ENCODE data around the gene UGT1A10. TPM values are rescaled to one million over a fixed set of nuclear protein-coding genes. Genes with fewer than 3 reads are reported as not detected.

UGT1A10 gene
- polyA plus RNA-seq, 1 donor from 2014 or later = not detected

DNA sequence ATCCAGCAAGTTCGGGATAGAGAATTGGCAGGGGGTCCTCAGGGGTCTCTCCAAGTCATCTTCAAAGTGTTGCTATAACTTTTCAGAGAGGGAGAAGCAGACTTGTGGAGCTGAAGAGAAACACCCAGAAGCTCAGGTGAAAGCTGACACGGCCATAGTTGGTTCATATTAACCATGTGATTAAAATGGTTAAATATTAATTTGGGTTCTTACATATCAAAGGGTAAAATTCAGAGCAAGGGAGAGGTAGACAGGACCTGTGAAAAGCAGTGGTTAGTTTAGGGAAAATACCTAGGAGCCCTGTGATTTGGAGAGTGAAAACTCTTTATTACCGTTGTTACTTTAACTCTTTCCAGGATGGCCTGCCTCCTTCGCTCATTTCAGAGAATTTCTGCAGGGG, 56.4 kb downstream of the UGT1A10 start, which contains the start of gene UGT1A6 (continued):
- TF ChIP-seq, protein P1, sequence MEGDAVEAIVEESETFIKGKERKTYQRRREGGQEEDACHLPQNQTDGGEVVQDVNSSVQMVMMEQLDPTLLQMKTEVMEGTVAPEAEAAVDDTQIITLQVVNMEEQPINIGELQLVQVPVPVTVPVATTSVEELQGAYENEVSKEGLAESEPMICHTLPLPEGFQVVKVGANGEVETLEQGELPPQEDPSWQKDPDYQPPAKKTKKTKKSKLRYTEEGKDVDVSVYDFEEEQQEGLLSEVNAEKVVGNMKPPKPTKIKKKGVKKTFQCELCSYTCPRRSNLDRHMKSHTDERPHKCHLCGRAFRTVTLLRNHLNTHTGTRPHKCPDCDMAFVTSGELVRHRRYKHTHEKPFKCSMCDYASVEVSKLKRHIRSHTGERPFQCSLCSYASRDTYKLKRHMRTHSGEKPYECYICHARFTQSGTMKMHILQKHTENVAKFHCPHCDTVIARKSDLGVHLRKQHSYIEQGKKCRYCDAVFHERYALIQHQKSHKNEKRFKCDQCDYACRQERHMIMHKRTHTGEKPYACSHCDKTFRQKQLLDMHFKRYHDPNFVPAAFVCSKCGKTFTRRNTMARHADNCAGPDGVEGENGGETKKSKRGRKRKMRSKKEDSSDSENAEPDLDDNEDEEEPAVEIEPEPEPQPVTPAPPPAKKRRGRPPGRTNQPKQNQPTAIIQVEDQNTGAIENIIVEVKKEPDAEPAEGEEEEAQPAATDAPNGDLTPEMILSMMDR (IDR thresholded peaks at IDR 0.05; ENCODE audit: poor library complexity, severe bottlenecking) = no peak
- TF ChIP-seq MXI1 (conservative IDR thresholded peaks at IDR 0.05; ENCODE audit: poor library complexity, severe bottlenecking) = no peak

DNA sequence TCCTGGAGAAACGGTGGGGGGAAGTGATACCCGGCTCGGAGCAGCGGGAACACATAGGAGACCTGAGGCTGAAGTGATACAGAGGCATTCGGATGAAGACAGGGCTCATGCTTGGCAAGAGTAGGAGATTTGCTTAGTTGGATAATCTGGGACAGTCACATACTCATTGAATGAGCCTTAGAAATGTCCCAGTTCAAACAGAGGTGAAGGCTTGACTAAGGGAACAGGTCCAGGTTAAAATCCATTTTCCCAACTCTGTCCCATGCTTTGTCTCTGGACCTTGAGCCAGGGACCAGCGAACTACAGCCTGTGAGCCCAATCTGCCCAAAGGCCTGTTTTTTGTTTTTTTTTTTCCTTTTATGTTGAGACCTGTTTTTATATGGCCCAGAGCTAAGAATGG, 57.7 kb downstream of the UGT1A10 start:
- H3K27me3 ChIP-seq (ENCODE audit: insufficient read depth, low read depth, low read length) = no peaks in the 10 kb centered on the region
- H3K9ac ChIP-seq (ENCODE audit: low read length) = no peak overlapping the region
- H2AFZ ChIP-seq (ENCODE audit: low read depth, low read length) = no peak overlapping the region
- no peaks in the 10 kb centered on the region for H3K9me3 ChIP-seq (ENCODE audit: low read length)
- TF ChIP-seq, protein P1 (IDR thresholded peaks at IDR 0.05; ENCODE audit: poor library complexity, severe bottlenecking) = no peak
- TF ChIP-seq POLR2AphosphoS5 (IDR thresholded peaks at IDR 0.05) = no peak
- TF ChIP-seq TAF1 (IDR thresholded peaks at IDR 0.05; ENCODE audit: low read depth) = no peak
- no peak for TF ChIP-seq EP300 (conservative IDR thresholded peaks at IDR 0.05; ENCODE audit: poor library complexity, severe bottlenecking)
- no peak for TF ChIP-seq SMC3 (conservative IDR thresholded peaks at IDR 0.05; ENCODE audit: poor library complexity)
- TF ChIP-seq EZH2 (IDR thresholded peaks at IDR 0.05; ENCODE audit: borderline replicate concordance, insufficient read depth, low read length, poor library complexity, severe bottlenecking) = no peak
- no peak for TF ChIP-seq MXI1 (conservative IDR thresholded peaks at IDR 0.05; ENCODE audit: poor library complexity, severe bottlenecking)
- TF ChIP-seq, protein P2, sequence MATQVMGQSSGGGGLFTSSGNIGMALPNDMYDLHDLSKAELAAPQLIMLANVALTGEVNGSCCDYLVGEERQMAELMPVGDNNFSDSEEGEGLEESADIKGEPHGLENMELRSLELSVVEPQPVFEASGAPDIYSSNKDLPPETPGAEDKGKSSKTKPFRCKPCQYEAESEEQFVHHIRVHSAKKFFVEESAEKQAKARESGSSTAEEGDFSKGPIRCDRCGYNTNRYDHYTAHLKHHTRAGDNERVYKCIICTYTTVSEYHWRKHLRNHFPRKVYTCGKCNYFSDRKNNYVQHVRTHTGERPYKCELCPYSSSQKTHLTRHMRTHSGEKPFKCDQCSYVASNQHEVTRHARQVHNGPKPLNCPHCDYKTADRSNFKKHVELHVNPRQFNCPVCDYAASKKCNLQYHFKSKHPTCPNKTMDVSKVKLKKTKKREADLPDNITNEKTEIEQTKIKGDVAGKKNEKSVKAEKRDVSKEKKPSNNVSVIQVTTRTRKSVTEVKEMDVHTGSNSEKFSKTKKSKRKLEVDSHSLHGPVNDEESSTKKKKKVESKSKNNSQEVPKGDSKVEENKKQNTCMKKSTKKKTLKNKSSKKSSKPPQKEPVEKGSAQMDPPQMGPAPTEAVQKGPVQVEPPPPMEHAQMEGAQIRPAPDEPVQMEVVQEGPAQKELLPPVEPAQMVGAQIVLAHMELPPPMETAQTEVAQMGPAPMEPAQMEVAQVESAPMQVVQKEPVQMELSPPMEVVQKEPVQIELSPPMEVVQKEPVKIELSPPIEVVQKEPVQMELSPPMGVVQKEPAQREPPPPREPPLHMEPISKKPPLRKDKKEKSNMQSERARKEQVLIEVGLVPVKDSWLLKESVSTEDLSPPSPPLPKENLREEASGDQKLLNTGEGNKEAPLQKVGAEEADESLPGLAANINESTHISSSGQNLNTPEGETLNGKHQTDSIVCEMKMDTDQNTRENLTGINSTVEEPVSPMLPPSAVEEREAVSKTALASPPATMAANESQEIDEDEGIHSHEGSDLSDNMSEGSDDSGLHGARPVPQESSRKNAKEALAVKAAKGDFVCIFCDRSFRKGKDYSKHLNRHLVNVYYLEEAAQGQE (IDR thresholded peaks at IDR 0.05; ENCODE audit: borderline replicate concordance) = no peak
- TF ChIP-seq RAD21 (conservative IDR thresholded peaks at IDR 0.05) = no peak
- no peaks in the 10 kb centered on the region for H4K20me1 ChIP-seq (ENCODE audit: insufficient read depth)
- no peak overlapping the region for H3K4me2 ChIP-seq (ENCODE audit: low read length)
- no peaks in the 10 kb centered on the region for H3K36me3 ChIP-seq (ENCODE audit: insufficient read depth, low read length)
- H3K9me2 ChIP-seq (ENCODE audit: insufficient read depth, low read length) = no peaks in the 10 kb centered on the region
- H3K79me2 ChIP-seq (replicated peaks; ENCODE audit: insufficient read depth, low read length) = no peaks in the 10 kb centered on the region
- no peak overlapping the region for H3K4me3 ChIP-seq (ENCODE audit: low read length)
- H3K27ac ChIP-seq (ENCODE audit: low read length) = no peak overlapping the region
- no peaks in the 10 kb centered on the region for H3F3A ChIP-seq (ENCODE audit: insufficient read depth, low read length, poor library complexity, severe bottlenecking)

DNA sequence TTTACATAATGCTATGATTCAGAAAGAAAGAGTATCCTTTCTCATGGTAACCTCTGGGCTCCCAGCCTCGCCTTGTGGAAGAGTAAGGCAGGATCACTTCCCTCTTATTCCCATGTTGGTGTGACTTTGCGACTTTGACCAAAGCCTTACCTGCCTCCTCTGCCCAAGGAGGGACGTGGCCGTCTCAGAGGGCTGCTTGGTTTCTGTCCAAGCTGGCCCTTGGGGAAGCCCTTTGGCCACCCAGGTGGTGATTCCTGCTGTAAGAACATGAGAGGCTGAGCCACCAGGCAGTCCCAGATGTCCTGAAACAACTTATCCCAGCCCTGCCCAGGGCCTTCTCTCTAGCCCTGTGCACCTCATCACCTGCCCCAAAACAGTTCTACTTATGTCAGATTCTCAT, 62.5 kb downstream of the UGT1A10 start:
- H2AFZ ChIP-seq (ENCODE audit: low read depth, low read length) = no peak overlapping the region
- TF ChIP-seq, protein P2 (IDR thresholded peaks at IDR 0.05; ENCODE audit: borderline replicate concordance) = no peak
- TF ChIP-seq EZH2 (IDR thresholded peaks at IDR 0.05; ENCODE audit: borderline replicate concordance, insufficient read depth, low read length, poor library complexity, severe bottlenecking) = no peak
- no peak for TF ChIP-seq MXI1 (conservative IDR thresholded peaks at IDR 0.05; ENCODE audit: poor library complexity, severe bottlenecking)
- TF ChIP-seq RAD21 (conservative IDR thresholded peaks at IDR 0.05) = no peak
- no peak for TF ChIP-seq POLR2AphosphoS5 (IDR thresholded peaks at IDR 0.05)
- TF ChIP-seq, protein P1 (IDR thresholded peaks at IDR 0.05; ENCODE audit: poor library complexity, severe bottlenecking) = no peak
- no peak for TF ChIP-seq SMC3 (conservative IDR thresholded peaks at IDR 0.05; ENCODE audit: poor library complexity)
- TF ChIP-seq EP300 (conservative IDR thresholded peaks at IDR 0.05; ENCODE audit: poor library complexity, severe bottlenecking) = no peak
- TF ChIP-seq TAF1 (IDR thresholded peaks at IDR 0.05; ENCODE audit: low read depth) = no peak
- no peak overlapping the region for H3K27ac ChIP-seq (ENCODE audit: low read length)
- no peaks in the 10 kb centered on the region for H3K36me3 ChIP-seq (ENCODE audit: insufficient read depth, low read length)
- no peak overlapping the region for H3K4me2 ChIP-seq (ENCODE audit: low read length)
- H3K9me3 ChIP-seq (ENCODE audit: low read length) = no peaks in the 10 kb centered on the region
- H3K27me3 ChIP-seq (ENCODE audit: insufficient read depth, low read depth, low read length) = no peaks in the 10 kb centered on the region
- H3K9me2 ChIP-seq (ENCODE audit: insufficient read depth, low read length) = no peaks in the 10 kb centered on the region
- no peaks in the 10 kb centered on the region for H3K79me2 ChIP-seq (replicated peaks; ENCODE audit: insufficient read depth, low read length)
- H3F3A ChIP-seq (ENCODE audit: insufficient read depth, low read length, poor library complexity, severe bottlenecking) = no peaks in the 10 kb centered on the region
- no peaks in the 10 kb centered on the region for H4K20me1 ChIP-seq (ENCODE audit: insufficient read depth)
- H3K4me3 ChIP-seq (ENCODE audit: low read length) = no peak overlapping the region
- no peak overlapping the region for H3K9ac ChIP-seq (ENCODE audit: low read length)

Measured in neural cell (in vitro differentiated cells).